HG03066 (cell line): ENCODE measurements around the gene PRKACA.

Experiments used
- ATAC-seq: cut with Tn5 transposase; IDR thresholded peaks from one replicate; pipeline ENCODE4 v1.9.1; 2021; ENCODE audit warnings: low read depth; ENCODE audit not compliant: unreplicated experiment

The PRKACA gene

DNA sequence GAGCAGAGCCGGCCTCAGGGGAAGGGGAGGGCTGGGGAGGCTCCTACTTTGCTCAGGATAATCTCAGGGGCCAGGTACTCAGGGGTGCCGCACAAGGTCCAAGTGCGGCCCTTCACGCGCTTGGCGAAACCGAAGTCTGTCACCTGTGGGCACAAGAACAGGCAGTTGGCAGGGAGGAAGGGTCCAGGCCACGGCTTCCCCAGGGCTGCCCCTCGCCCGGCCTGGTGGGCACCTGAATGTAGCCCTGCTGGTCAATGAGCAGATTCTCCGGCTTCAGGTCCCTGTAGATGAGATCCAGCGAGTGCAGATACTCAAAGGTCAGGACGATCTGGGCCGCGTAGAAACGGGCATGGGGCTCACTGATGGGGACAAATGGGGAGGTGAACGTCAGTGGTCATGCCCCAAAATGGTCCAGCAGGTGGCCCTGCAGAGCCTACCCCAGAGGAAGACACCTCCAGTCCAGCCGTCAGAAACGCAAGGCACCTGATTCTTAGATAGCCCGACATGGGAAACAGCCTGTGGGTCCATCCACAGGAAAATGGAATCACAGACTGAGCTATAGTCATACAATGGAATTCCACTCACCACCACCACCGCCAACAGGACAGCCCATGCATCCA, 19.9 kb downstream of the PRKACA start:
- ATAC-seq = no peak

DNA sequence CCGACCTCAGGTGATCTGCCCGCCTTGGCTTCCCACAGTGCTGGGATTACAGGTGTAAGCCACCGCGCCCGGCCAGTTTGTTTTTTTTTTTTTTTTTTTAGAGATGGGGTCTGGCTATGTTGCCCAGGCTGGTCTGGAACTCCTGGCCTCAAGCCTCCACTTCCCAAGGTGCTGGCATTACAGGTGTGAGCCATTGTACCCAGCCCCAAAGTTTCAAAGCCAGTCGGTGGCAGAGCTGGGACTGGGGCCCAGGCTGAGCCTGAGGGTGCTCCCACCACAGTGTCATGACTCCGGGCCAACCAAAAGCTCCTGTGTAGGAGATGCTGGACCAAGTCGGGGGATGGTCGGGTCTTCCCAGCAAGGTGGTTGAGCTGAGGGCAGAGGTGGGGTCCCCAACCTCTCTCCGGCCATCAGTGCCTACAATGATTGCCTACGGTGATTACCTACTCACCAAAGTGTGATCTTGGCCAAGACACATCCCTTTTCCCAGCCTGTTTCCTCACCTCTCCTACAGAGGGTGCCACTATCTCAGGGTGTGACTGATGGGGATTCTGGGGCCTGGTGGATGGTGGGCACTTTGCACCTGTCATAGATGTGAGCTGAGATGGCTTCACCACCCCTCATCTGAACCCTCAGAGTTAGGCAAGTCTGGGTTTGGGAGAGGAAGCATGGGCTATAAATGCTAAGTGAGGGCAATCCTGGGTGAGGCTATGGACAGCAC, 21.1 kb downstream of the PRKACA start:
- no peak for ATAC-seq

DNA sequence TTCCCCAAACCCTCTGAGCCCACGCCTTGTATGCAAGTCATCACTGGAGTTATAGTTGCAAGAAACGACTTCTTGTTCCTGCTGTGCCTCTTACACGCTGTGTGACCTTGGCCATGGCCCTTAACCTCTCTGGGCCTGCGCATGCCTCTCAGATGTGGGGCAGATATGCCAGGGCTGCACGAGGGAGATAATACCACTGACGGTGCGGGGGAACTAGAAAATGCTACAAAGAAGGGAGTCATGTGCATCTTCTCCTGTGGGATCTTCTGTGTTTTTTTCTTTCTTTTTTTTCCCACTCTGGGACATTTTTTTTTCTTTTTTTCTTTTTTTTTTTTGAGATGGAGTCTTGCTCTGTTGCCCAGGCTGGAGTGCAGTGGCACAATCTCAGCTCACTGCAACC, 22.7 kb downstream of the PRKACA start:
- no peak for ATAC-seq

DNA sequence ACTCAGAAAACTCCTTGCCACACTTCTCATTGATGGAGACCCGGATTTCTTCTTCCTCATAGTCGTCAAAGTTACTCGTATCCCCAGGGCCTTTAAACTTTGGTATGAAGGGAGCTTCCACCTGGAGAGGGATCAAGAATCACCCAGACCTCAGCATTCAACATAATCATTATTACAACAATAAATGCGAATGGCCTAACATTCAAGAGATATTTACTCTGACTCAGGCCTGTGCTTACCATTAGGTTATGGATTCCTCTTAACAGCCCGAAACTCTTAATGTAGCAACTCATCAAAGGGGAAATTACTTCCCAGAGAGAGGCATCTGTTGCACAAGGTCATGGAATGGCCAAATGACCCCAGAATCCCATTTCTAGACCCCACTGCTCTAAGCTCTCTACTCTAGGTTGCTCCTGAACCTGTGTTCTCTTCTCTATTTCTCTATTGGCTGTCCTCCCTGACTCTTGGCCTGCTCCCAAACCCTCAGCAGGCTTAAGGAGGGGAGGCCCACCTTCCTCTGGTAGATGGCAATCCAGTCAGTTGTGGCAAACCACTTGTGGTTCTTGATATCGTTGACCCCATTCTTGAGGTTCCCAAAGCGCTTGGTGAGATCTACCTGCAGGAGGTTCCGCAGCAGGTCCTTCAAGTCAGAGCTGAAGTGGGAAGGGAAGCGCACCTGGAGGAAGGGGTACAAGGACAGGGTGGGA, 24.3 kb downstream of the PRKACA start:
- ATAC-seq = no peak

DNA sequence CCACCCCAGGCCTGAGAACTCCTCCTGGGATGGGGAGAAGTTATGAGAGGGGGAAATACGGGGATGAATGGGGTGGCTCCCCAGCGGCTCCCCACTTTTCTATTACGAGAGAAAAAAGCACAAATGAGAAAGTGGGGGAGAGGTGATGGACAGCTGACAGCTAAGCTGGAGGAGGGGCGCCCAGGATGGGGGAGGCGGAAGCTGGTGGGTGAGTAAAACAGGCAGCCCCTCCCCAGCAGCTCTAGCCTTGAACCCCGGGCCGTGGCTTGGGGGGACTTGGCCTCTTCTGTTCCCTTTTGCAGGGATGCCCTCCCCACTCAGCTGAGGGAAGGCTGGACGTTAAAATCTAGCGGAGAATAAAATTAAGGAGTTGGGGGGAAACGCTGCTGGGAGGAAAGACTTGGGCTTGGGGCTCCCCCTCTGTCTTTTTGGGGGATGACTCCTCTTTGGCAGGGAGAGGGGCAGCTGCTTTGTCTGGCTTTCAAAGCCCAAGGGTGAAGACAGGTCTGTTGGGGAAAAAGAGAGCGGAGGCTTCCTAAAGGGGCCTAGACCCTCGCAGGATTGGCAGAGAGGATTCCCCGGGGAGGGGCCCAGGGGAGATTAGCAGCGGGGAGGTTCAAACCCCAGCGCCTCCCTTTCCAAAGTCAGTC, 25.6 kb downstream of the PRKACA start:
- peak; percentile 11 for ATAC-seq

DNA sequence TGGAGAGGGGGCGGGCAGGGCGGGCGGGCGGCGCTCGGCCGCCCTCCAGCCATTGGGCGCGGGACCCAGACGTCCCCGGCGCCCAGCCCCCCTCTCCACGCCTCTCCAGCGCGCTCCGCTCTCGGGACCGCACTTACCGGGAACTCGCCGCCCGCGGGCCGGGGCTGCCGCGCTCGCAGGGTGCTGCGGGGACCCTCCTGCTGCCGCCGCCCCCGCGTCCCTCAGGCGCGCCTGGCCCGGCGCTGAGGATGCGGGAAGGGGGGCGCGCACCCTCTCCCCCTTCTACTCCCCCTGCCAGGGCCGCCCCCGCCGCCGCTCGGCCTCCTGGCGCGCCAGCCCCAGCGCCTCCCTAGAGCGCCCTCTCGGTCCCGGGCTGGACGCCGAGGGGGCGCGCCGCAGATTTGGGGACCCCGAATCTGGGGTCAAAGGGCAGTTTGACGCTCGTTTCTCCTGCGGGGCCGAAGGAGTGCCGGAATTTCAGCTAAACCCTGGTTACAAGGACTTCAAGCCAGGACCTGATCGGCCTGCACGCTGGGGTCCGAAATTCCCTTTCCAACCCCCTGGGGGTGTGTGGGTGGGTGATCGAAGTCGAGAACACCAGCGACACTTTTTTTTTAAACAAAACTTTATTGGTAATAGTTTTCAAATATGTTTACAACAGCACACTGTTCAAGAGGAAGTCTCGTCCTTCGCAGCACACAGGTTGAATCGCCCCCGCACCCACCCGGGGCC, 26.3 kb downstream of the PRKACA start:
- ATAC-seq = peak; percentile 49

DNA sequence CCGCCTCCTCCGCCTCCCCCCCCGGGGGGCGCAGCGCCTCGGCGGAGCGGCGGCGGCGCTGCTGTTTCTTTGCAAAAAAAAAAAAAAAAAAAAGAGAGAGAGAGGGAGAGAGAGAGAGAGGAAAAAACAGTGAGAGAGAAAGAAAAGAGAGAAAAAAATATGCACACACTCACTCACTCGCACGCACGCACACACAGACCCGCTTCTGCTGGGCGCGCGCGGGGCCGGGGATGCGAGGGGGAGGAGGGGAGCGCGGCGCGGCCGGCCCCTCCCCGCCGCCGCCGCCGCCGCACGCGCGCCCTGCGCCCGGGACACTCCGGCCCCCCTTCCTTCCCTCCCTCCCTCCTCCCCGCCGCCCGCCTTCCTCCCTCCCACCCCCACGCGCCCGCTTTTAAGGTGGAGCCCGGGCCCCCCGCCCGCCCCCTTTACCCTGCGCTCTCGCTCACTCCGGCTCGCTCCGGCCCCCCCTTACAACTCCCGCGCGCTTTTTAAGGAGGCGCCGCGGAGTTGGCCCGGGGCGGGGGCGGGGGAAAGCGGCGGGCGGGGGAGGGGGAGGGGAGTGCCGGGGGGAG, 27.0 kb downstream of the PRKACA start, which contains the start of gene SAMD1:
Gene SAMD1 (minus strand): TSS at position 243 of the 572 bp plus-strand sequence.
- peak; percentile 32 for ATAC-seq

DNA sequence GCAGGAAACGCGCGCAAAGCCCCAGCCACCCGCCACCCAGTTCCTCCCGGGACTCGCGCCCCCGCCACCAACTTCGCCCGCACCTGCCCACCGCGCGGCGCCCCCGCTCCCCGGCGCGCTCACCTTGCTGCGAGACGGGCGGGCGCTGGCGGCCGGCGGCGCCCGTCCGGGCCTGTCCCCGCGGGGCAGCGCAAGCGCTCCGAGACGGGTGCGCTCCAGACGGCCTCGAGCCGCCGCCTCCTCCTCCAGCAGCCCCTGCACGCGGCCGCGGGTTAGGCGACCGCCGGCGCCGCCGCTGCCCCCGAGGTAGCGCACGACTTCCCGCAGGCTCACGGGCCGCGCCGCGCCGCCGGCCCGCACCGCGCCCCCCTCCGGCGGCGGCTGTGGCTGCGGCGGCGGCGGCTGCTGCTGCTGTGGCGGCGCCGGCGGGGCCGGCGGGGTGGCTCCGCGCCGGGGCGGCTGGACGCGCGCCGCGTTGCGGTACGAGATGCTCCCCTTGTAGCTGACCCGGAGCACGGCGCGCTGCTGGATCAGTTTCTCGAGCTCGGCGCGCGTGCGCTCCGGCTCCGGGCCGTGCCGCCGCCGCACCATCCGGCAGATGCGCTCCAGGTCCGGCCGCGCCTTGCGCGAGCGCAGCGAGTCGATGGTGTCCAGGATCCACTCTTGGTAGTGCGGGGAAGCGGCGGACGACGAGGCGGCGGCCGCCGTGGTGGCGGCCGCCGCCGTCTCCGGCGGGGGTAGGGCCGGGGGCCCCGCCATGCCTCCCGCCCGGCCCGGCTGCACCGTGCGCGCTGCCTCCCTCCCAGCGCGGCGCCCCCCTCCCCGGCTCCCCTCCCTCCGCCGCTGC, 27.7 kb downstream of the PRKACA start:
- no peak for ATAC-seq

DNA sequence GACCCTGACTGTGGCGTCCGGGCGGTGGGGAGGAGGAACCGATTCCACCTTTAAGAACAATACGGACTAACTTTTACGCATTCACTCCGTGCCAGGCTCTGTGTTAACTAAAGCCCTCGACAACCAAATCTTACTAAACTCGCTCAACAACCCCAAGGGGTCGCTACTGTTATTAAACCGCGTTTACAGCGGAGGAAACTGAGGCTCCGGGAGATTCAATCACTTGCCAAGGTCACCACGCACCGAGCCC, 28.2 kb downstream of the PRKACA start:
- no peak for ATAC-seq

DNA sequence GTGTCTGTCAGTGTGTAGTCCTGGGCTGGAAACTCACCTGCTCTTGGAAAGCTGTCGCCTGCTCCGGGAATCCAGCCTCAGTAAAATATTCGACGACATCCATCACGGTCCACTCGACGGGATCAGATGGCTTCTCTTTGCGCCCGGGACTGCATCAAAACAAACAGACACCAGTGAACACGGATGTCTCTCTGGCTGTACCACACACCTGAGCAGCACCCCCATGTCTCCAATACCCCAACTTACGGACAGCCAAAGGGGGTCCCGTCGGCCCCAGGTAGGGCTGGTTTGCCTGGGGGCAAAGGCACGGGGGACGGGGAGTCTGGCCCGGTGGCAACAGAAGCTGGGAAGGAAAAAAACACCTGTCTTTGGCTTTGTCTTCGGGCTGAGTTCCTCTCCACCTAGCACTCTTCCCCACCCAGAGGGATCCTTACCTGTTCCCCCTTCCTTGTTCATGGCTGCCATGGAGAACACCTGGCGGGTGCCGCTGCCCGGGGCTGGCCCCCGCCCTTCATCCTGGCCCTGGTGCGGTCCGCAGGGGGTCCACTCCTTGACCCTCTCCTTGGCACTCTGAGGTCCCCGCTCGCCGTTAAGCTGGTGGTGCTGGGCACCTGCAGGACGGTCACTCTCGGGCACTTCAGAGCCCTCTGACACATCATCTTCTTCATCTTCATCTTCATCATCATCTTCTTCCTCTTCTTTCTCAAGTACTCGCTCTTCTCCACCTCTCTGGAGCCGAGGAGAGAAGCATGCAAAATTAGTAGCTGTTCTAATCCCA, 28.7 kb downstream of the PRKACA start:
- ATAC-seq = no peak

DNA sequence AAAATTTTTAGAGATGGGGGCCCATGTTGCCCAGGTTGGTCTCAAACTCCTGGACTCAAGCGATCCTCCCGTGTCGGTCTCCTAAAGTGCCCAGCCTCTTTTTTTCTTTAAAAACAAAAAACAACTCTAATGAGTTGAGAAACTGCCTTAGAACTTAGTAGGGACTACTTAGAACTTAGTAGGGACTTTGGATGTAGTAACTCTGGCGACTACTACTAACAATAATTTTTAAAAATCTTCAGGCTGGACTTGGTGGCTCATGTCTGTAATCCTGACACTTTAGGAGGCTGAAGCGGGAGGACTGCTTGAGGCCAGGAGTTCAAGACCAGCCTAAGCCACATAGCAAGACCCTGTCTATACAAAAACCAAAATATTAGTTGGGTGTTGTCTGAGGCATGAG, 31.5 kb downstream of the PRKACA start:
- no peak for ATAC-seq

DNA sequence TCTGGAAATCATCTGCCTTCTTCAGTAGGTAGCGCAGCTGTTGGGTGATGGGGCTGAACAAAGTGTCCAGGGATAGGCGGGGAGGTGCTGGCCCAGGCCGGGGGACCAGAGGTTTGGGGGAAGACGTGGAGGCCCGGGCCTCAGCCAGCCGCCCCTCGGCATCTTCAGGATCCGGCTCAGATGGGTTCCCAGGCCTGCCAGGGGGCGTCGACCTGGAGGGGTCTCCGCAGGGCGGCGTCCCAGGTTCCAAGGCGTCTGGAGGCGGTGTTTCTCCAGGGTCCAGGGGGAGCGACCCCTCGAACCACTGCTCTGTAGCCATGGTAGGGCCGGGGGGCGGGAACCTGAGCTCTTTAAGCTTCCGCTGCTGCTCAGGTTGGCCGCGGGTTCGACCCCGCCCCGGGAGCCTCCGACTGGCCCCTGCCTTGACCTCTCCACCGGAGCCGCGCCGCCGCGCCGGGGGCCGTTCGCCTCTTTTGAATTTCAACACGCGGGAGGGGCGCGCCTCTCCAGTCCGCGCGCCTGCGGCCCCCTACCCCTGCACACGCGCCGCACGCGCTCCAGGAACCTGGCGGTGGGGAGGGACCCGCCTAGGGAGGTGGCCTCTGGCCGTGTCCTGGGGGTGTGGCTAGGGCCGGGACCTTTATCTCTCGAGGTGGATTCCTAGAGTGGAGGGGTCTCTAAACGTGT, 32.1 kb downstream of the PRKACA start, which contains the start of gene C19orf67:
Gene C19orf67 (minus strand): TSS at position 475 of the 687 bp plus-strand sequence. CDS start 156 bp downstream, at position 319.
- ATAC-seq = no peak

DNA sequence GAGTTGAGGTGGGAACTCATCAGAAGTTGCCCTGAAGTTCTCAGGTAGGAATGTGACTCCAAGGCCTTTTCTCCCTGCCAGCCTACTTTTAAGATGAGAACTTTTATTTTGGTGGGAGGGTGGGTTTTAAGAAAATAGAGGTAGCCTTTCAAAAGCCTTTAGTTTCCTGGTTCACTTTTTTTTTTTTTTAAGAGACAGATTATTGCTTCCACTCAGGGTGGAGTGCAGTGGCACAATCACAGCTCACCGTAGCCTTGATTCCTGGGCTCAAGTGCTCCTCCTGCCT, 34.9 kb downstream of the PRKACA start:
- ATAC-seq = no peak

DNA sequence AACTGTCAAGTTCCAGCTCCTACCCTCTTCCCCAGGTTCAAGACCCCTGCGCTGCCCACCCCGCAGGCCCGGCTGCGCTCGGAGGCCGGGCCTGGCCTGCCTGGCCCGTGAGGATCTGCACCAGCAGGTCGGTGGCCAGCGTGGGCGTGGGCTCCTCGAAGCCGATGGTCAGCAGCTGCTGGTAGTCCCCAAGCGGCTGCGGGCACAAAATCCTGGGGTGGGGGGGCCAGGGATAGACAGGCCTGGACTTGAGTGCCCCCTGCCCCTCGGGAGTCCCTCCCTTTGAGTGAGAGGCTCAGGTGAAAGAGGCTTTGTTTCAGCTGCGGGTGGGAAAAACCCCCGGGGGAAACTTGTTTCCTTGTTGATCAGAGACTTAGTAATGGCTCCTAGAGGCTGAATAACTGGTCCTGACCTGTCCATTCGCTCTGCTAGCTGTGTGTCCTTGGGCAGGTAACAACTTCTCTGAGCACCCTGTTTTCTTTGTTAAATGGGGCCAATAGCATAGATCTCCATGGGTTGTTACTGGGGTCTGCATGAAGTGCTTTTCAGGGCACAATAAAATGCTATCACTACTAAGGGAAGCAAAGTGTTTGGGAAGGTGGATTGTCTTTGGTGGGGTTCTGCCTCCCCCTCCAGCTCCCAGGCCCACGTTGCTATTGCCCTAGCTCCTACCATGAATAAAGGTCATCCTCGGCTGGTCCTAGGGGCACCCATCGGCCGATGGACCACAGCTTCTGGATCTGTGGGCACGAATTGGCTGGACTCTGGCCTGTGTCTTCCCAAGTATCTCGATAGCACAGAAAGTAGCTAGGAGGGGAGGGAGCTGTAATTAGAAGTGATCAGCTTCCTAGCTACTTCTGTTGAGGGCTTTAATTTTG, 35.5 kb downstream of the PRKACA start:
- peak; percentile 32 for ATAC-seq

DNA sequence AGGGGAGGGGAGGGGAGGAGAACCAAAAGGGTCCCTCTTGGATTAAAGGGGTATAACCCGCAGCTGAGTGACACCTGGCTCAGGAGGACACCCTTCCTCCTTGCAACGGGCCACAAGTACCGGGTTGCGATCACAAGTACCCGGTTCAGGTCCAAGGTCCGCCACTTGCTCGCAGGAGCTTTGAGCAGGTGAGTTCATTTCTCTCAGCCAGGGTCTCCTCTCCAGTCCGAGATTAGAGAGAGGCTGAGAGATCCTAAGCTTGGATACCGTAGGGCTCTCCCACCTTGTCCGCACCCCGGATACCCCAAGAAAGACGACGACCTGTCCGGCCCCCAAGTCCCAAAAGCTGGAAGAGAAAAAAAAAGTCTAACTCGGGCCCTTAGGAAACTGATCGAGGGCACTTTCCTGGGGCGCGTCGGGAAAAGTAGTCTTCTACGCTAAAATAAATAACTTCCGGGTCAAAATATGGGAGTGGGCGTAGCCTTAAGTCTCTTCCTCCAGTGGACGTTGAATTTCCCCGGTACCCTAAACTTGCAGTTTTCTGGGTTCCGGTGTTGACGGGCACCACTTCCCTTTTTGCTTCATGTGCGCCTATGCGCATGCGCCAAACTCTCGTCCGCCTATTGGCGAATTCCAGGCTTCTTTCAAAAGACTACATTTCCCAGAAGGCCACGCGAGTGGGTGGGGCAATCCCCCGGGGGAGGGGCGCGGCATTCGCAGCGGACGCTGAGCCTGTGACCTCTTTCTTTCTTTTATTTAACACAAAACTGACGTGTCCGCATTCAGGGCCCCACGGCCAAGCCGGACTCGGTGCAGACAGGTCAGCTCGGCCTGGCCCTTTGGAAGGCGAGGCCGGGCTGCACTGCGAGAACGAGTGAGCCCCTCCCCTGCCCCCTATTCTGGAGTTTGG, 36.4 kb downstream of the PRKACA start:
- ATAC-seq = peak; percentile 82

DNA sequence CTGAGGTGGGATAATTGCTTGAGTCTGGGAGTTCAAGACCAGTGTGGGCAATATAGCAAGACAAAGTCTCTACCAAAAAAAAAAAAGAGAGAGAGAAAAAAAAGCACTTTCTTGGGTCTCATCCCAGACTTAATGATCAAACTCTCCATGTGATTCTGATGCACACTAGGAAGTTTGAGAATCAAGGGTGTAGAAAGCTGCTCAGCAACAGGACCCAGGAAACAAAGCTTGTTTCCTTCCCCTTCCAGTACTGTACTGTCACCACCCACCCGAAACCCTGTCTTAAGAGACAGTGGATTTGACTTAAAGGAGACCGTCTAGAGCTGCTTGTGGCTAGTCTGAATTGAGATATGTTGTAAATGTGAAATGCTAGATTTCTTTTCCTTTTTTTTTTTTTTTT, 39.2 kb downstream of the PRKACA start:
- ATAC-seq = no peak
